ENCODE measurements around the gene C2orf76. TPM values are rescaled to one million over a fixed set of nuclear protein-coding genes. Genes with fewer than 3 reads are reported as not detected.

C2orf76 gene
- polyA plus RNA-seq, 1 donor from 2014 or later, result 37.7 TPM

- no peak overlapping the region for H3K9ac ChIP-seq (ENCODE audit: low read length)
- no peaks in the 10 kb centered on the region for H3K9me2 ChIP-seq (ENCODE audit: insufficient read depth, low read length)
These were observed 82.7 kb downstream of the C2orf76 start for GRCh38 chr2:119283873-119284331.

GRCh38 chr2:119282996-119283511 is 83.6 kb downstream of the C2orf76 start:
- Histone ChIP-seq H3K9me2 (ENCODE audit: insufficient read depth, low read length) (no peaks in the 10 kb centered on the region), H3K27me3 (ENCODE audit: insufficient read depth, low read depth, low read length) (no peaks in the 10 kb centered on the region), H3K4me2 (ENCODE audit: low read length) (no peak overlapping the region), H3K9ac (ENCODE audit: low read length) (no peak overlapping the region), H3F3A (ENCODE audit: insufficient read depth, low read length, poor library complexity, severe bottlenecking) (no peaks in the 10 kb centered on the region), H3K36me3 (ENCODE audit: insufficient read depth, low read length) (no peaks in the 10 kb centered on the region), H3K27ac (ENCODE audit: low read length) (no peak overlapping the region), H3K9me3 (ENCODE audit: low read length) (no peaks in the 10 kb centered on the region), H3K79me2 (replicated peaks; ENCODE audit: insufficient read depth, low read length) (no peaks in the 10 kb centered on the region), H2AFZ (ENCODE audit: low read depth, low read length) (no peak overlapping the region), H3K4me3 (ENCODE audit: low read length) (no peak overlapping the region), H4K20me1 (ENCODE audit: insufficient read depth) (no peaks in the 10 kb centered on the region)
- no peak for TF ChIP-seq REST (IDR thresholded peaks at IDR 0.05; ENCODE audit: borderline replicate concordance)
- TF ChIP-seq EP300 (conservative IDR thresholded peaks at IDR 0.05; ENCODE audit: poor library complexity, severe bottlenecking), result no peak
- no peak for TF ChIP-seq MXI1 (conservative IDR thresholded peaks at IDR 0.05; ENCODE audit: poor library complexity, severe bottlenecking)
- TF ChIP-seq CTCF (IDR thresholded peaks at IDR 0.05; ENCODE audit: poor library complexity, severe bottlenecking), result no peak
- TF ChIP-seq EZH2 (IDR thresholded peaks at IDR 0.05; ENCODE audit: borderline replicate concordance, insufficient read depth, low read length, poor library complexity, severe bottlenecking), result no peak
- TF ChIP-seq TAF1 (IDR thresholded peaks at IDR 0.05; ENCODE audit: low read depth), result no peak
- no peak for TF ChIP-seq SMC3 (conservative IDR thresholded peaks at IDR 0.05; ENCODE audit: poor library complexity)
- no peak for TF ChIP-seq RAD21 (conservative IDR thresholded peaks at IDR 0.05)
- TF ChIP-seq POLR2AphosphoS5 (IDR thresholded peaks at IDR 0.05), result no peak

More at GRCh38 chr2:119283873-119284331, 82.7 kb downstream of the C2orf76 start:
- Histone ChIP-seq H3K36me3 (ENCODE audit: insufficient read depth, low read length) (no peaks in the 10 kb centered on the region), H3K4me2 (ENCODE audit: low read length) (no peak overlapping the region), H4K20me1 (ENCODE audit: insufficient read depth) (no peaks in the 10 kb centered on the region), H3K4me3 (ENCODE audit: low read length) (no peak overlapping the region), H3K79me2 (replicated peaks; ENCODE audit: insufficient read depth, low read length) (no peaks in the 10 kb centered on the region), H3K9me3 (ENCODE audit: low read length) (no peaks in the 10 kb centered on the region), H3K27me3 (ENCODE audit: insufficient read depth, low read depth, low read length) (no peaks in the 10 kb centered on the region), H2AFZ (ENCODE audit: low read depth, low read length) (no peak overlapping the region), H3F3A (ENCODE audit: insufficient read depth, low read length, poor library complexity, severe bottlenecking) (no peaks in the 10 kb centered on the region), H3K27ac (ENCODE audit: low read length) (no peak overlapping the region)
- no peak for TF ChIP-seq RAD21 (conservative IDR thresholded peaks at IDR 0.05)
